DND-41 (cell line): Measurements from ENCODE around the gene NR2F6.

Experiments
- ATAC-seq: fragments of 200-7000 bp; cut with Tn5 transposase; 3 replicates; pipeline ENCODE4 v1.9.1; 2021; ENCODE audit warnings: low read depth; ENCODE audit not compliant: insufficient read depth
- DNase-seq: peaks from one replicate; pipeline ENCODE4 v3.0.0-alpha.2; 2020
- H2AFZ ChIP-seq: 2 replicates; pipeline ENCODE4 v1.6.0; 2012; ENCODE audit warnings: low read depth, low read length
- H3K27ac ChIP-seq: 2 replicates; pipeline ENCODE4 v1.5.1; 2012; ENCODE audit warnings: low read length, inconsistent platforms
- H3K27me3 ChIP-seq: fragments of 200-600 bp; sonication (generic); 2 replicates; pipeline ENCODE4 v1.6.0; 2012; ENCODE audit warnings: low read length, mild to moderate bottlenecking, inconsistent platforms; ENCODE audit not compliant: insufficient read depth, poor library complexity
- H3K36me3 ChIP-seq: 2 replicates; pipeline ENCODE4 v1.5.1; 2012; ENCODE audit warnings: low read length, inconsistent platforms; ENCODE audit not compliant: insufficient read depth
- H3K4me1 ChIP-seq: 2 replicates; pipeline ENCODE4 v1.5.1; 2012; ENCODE audit warnings: mild to moderate bottlenecking, low read length; ENCODE audit not compliant: insufficient read depth
- H3K4me2 ChIP-seq: 2 replicates; pipeline ENCODE4 v1.6.0; 2012; ENCODE audit warnings: mild to moderate bottlenecking, moderate library complexity, low read length, inconsistent platforms; ENCODE audit not compliant: insufficient read depth
- H3K4me3 ChIP-seq, 2 experiments: fragments of 200-600 bp in 1 of 2; shearing (Covaris generic) in 1 of 2; 2 replicates each; pipeline ENCODE4 v1.5.1; 2012 to 2016; ENCODE audit warnings: inconsistent platforms in 2 of 2, low read length in 2 of 2, mild to moderate bottlenecking in 2 of 2, low read depth in 1 of 2, moderate library complexity in 1 of 2
- H3K79me2 ChIP-seq: 2 replicates; pipeline ENCODE4 v1.6.0; 2012; ENCODE audit warnings: low read length, inconsistent platforms; ENCODE audit not compliant: insufficient read depth
- H3K9ac ChIP-seq: 2 replicates; pipeline ENCODE4 v1.6.0; 2012; ENCODE audit warnings: low read depth, mild to moderate bottlenecking, inconsistent platforms, low read length, moderate library complexity
- H3K9me3 ChIP-seq: 2 replicates; pipeline ENCODE4 v1.5.1; 2012; ENCODE audit warnings: low read length, moderate library complexity, mild to moderate bottlenecking, inconsistent platforms; ENCODE audit not compliant: insufficient read depth, severe bottlenecking
- H4K20me1 ChIP-seq: 2 replicates; pipeline ENCODE4 v1.6.0; 2012; ENCODE audit warnings: low read length; ENCODE audit not compliant: insufficient read depth
- EZH2 ChIP-seq: IDR thresholded peaks from 3 replicates; pipeline ENCODE4 v1.6.1; 2012; ENCODE audit warnings: borderline replicate concordance, low read depth, mild to moderate bottlenecking, moderate library complexity, low read length, inconsistent platforms; ENCODE audit not compliant: severe bottlenecking
- TF ChIP-seq, protein P1 (sequence below): IDR thresholded peaks from 2 replicates; pipeline ENCODE4 v1.5.1; 2012; ENCODE audit warnings: borderline replicate concordance, low read length, moderate library complexity, mild to moderate bottlenecking; ENCODE audit not compliant: poor library complexity, severe bottlenecking; ENCODE audit errors: extremely low read depth

The NR2F6 gene

DNA sequence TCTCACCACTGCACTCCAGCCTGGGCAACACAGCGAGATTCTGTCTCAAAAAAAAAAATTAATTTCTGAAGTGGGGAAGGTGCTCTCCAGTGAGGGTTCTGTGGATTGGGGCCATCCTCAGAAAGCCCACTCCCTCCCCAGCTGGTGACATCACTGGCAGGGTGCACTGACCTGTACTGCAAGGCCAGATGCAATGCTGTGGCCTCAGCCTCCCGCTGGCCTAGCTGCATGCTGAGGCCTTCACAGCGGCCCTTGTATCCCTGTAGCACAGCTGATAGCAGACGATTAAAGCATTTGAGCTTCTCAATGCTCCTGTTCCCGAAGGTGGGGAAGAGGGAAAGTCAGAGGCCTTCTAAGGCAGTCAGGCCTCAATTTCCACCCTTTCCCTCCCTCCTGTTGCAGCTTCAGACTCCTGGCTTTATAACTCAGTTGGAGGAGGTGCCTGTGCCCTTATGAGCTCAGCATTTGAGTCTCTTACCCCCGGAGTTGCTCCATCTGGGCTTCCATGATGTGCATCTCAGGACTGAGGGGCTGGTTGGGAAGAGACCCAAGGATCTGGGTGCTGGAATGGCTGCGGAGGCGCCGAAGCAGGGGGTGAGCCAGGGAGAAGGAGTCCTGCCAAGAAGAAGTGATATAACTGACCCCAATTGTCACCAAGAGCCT lies 13.5 kb upstream of the NR2F6 start:
- Histone ChIP-seq H3K4me1 (peaks cover 5% of the 10 kb centered on the region), H4K20me1 (no peaks in the 10 kb centered on the region), H2AFZ (no peak overlapping the region), H3K4me2 (no peak overlapping the region), H3K36me3 (no peaks in the 10 kb centered on the region), H3K9me3 (peaks cover 4% of the 10 kb centered on the region), H3K9ac (no peak overlapping the region), H3K4me3 (no peak overlapping the region), H3K79me2 (no peaks in the 10 kb centered on the region), H3K27me3 (no peaks in the 10 kb centered on the region), H3K27ac (no peak overlapping the region)
- ATAC-seq (no peak), DNase-seq (no peak)
- TF ChIP-seq EZH2 = no peak
- TF ChIP-seq, protein P1, sequence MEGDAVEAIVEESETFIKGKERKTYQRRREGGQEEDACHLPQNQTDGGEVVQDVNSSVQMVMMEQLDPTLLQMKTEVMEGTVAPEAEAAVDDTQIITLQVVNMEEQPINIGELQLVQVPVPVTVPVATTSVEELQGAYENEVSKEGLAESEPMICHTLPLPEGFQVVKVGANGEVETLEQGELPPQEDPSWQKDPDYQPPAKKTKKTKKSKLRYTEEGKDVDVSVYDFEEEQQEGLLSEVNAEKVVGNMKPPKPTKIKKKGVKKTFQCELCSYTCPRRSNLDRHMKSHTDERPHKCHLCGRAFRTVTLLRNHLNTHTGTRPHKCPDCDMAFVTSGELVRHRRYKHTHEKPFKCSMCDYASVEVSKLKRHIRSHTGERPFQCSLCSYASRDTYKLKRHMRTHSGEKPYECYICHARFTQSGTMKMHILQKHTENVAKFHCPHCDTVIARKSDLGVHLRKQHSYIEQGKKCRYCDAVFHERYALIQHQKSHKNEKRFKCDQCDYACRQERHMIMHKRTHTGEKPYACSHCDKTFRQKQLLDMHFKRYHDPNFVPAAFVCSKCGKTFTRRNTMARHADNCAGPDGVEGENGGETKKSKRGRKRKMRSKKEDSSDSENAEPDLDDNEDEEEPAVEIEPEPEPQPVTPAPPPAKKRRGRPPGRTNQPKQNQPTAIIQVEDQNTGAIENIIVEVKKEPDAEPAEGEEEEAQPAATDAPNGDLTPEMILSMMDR = no peak

DNA sequence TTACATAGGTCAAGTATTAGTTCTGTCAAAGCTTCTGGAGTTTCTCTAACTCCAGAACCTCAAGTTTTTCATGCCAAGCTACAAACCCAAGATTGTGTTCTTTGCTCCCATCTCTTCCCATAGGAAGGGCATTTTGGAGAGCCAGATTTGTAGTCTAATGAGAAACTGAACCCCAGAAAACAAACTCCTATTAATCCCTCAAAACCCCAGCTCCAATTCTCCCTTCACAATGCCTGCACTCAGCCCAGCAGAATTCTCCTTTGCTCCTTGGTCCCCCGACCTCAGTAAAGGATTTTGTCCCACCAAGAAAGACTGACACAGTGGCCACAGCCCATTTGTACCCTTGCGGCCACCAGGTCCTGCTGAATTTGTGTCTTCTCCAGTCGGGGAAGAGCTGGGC lies 10.4 kb upstream of the NR2F6 start:
- no peaks in the 10 kb centered on the region for H3K36me3 ChIP-seq
- TF ChIP-seq, protein P1 = no peak
- TF ChIP-seq EZH2 = no peak
- H2AFZ ChIP-seq = no peak overlapping the region
- peaks cover 5% of the 10 kb centered on the region for H3K4me1 ChIP-seq
- H3K27me3 ChIP-seq = no peaks in the 10 kb centered on the region
- H3K27ac ChIP-seq = no peak overlapping the region
- no peak overlapping the region for H3K4me2 ChIP-seq
- no peak for ATAC-seq
- no peak overlapping the region for H3K9ac ChIP-seq
- no peak overlapping the region for H3K4me3 ChIP-seq
- H4K20me1 ChIP-seq = no peaks in the 10 kb centered on the region
- peaks cover 4% of the 10 kb centered on the region for H3K9me3 ChIP-seq
- DNase-seq = no peak
- no peaks in the 10 kb centered on the region for H3K79me2 ChIP-seq

DNA sequence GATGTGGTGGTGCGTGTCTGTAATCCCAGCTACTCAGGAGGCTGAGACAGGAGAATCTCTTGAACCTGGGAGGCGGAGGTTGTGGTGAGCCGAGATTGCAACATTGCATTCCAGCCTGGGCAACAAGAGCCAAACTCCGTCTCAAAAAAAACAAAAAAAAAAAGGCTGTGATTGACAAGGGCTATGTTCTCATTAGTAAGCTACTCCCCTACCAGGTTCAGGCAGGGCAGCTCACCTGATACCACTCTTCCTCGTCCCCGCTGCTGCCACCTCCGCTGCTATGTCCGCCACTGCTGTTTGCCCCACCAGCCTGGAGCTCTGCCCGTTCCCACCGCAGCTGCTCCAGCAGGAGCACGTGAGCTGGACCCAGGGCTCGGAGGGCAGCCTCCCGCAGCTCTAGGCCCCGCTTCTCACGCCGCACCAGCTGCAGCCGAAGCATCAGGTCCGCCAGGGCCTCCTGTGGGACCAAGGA lies 9.5 kb upstream of the NR2F6 start:
- ATAC-seq (no peak), DNase-seq (no peak)
- Histone ChIP-seq H3K4me2 (no peak overlapping the region), H3K27me3 (no peaks in the 10 kb centered on the region), H3K27ac (no peak overlapping the region), H3K9me3 (peaks cover 4% of the 10 kb centered on the region), H2AFZ (no peak overlapping the region), H3K36me3 (no peaks in the 10 kb centered on the region), H4K20me1 (no peaks in the 10 kb centered on the region), H3K4me3 (no peak overlapping the region), H3K79me2 (no peaks in the 10 kb centered on the region), H3K4me1 (no peaks in the 10 kb centered on the region), H3K9ac (no peak overlapping the region)
- TF ChIP-seq EZH2 = no peak
- TF ChIP-seq, protein P1 = no peak
